ENCODE results near the gene CHD9. TPM values are rescaled to one million over a fixed set of nuclear protein-coding genes. Genes with fewer than 3 reads are reported as not detected.

CHD9 gene
- total RNA-seq, 4 donors from 2014 or later = 46.8 to 85.5 (median 55.6) TPM

DNA sequence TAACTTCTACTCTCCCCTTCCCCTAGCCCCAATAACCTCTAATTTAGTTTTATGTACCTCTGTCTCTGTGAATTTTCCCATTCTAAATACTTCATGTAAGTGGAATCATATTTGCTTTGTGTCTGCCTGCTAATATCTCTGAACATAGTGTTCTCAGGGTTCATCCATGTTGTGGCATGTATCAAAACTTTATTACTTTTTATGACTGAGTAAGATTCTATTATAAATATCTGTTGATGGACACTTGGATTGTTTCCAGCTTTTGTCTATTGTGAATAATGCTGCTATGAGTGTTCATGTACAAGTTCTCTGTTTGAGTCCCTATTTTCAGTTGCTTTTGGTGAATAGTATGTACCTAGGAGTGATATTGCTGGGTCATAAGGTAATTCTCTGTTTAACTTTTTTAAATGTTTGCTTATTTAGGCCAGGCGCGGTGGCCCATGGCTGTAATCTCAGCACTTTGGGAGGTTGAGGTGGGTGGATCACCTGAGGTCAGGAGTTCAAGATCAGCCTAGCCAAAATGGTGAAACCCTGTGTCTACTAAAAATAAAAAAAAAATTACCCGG is 92.8 kb downstream of the CHD9 start:
- H3K27ac ChIP-seq = no peak overlapping the region
- TF ChIP-seq EP300 (IDR thresholded peaks at IDR 0.05) = no peak
- no peak for TF ChIP-seq POLR2A (IDR thresholded peaks at IDR 0.05)
- TF ChIP-seq POLR2AphosphoS5 (IDR thresholded peaks at IDR 0.05) = no peak
- TF ChIP-seq, protein P1, sequence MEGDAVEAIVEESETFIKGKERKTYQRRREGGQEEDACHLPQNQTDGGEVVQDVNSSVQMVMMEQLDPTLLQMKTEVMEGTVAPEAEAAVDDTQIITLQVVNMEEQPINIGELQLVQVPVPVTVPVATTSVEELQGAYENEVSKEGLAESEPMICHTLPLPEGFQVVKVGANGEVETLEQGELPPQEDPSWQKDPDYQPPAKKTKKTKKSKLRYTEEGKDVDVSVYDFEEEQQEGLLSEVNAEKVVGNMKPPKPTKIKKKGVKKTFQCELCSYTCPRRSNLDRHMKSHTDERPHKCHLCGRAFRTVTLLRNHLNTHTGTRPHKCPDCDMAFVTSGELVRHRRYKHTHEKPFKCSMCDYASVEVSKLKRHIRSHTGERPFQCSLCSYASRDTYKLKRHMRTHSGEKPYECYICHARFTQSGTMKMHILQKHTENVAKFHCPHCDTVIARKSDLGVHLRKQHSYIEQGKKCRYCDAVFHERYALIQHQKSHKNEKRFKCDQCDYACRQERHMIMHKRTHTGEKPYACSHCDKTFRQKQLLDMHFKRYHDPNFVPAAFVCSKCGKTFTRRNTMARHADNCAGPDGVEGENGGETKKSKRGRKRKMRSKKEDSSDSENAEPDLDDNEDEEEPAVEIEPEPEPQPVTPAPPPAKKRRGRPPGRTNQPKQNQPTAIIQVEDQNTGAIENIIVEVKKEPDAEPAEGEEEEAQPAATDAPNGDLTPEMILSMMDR (IDR thresholded peaks at IDR 0.05) = no peak
- peaks cover 0 to 20% (median 0%) of the 10 kb centered on the region in 3 donors for H3K4me1 ChIP-seq
- WGBS, 2 donors (ENCODE audit: low coverage in 1 of 2) = 100% methylated on average over 3 of the region's 3 CpGs; no CpG with 5 or more reads in 1 of the 2 donors
- H3K9me3 ChIP-seq = peaks cover 0 to 23% (median 4%) of the 10 kb centered on the region in 3 donors
- no peak overlapping the region for H3K4me3 ChIP-seq
- no peaks in the 10 kb centered on the region for H3K27me3 ChIP-seq
- H3K36me3 ChIP-seq = no peaks in the 10 kb centered on the region
- ATAC-seq = no peak

DNA sequence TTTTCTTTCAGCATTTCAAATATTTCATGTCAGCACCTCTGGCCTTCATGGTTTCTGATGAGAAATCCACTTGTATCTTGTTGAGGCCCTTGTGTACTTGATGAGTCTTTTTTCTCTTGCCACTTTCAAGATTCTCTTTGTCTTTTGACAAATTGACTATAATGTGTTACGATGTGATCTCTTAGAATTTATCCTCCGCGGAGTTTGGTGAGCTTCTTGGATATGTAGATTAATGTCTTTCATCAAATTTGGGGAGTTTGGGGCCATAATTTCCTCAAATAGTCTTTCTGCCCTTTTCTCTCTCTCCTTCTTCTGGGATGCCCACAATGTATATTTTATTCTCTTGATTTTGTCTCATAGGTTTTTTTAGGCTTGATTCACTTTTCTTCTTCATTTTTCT is 96.0 kb downstream of the CHD9 start:
- H3K9me3 ChIP-seq = peaks cover 0 to 23% (median 4%) of the 10 kb centered on the region in 3 donors
- H3K27me3 ChIP-seq = no peaks in the 10 kb centered on the region
- WGBS, 2 donors (ENCODE audit: low coverage in 1 of 2) = 98 to 100% methylated on average over 3 of the region's 3 CpGs
- H3K4me1 ChIP-seq = peaks cover 0 to 37% (median 0%) of the 10 kb centered on the region in 3 donors
- ATAC-seq = no peak
- no peaks in the 10 kb centered on the region for H3K36me3 ChIP-seq
- no peak for TF ChIP-seq EP300 (IDR thresholded peaks at IDR 0.05)
- no peak overlapping the region for H3K4me3 ChIP-seq
- no peak overlapping the region for H3K27ac ChIP-seq

DNA sequence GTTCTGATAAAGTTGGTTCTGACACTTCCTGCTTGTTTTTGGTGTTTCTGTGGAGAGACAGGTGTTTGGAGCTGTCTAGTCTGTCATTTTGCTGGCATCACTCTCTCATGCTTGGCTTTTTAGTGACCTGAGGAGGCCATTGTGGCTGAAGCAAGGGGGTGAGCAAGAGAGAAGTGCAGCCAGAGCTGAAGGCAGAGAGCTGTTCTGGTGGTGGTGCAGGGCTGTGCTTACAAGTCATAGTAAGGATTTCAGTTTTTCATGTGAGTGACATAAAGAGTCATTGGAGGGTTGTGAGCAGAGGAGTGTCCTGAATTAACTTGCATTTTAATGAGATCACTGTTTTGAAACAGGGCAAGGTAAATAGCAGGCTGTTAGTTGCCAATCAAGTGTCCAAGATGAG is 97.5 kb downstream of the CHD9 start:
- peaks cover 0 to 15% of the 10 kb centered on the region in 2 donors for H3K36me3 ChIP-seq
- peaks cover 0 to 23% (median 4%) of the 10 kb centered on the region in 3 donors for H3K9me3 ChIP-seq
- H3K4me3 ChIP-seq = no peak overlapping the region
- H3K4me1 ChIP-seq = peaks cover 0 to 33% (median 0%) of the 10 kb centered on the region in 3 donors
- no peaks in the 10 kb centered on the region for H3K27me3 ChIP-seq
- no peak for ATAC-seq
- no peak overlapping the region for H3K27ac ChIP-seq
- TF ChIP-seq POLR2AphosphoS5 (IDR thresholded peaks at IDR 0.05) = no peak

DNA sequence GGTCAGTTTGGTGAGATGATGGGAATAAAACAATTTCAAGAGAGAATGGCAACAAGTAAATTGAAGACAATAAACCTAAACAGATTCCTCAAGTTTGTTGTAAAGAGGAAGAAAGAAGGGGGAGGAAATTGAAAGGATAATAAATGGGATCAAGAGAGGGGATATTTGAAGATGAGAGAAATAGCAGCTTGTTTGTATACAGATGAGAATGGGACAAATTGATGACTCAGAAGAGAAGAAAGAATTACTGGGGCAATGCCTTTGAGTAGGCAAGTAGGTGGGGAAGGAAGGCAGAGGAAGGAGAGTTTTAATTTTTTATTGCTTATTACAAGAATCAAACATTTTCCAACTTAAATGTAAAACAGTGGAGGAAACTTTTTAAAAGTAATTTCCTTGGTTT is 98.3 kb downstream of the CHD9 start:
- H3K27ac ChIP-seq = no peak overlapping the region
- H3K4me1 ChIP-seq = peaks cover 0 to 25% (median 0%) of the 10 kb centered on the region in 3 donors
- peaks cover 0 to 23% of the 10 kb centered on the region in 2 donors for H3K36me3 ChIP-seq
- peaks cover 0 to 23% (median 4%) of the 10 kb centered on the region in 3 donors for H3K9me3 ChIP-seq
- TF ChIP-seq POLR2AphosphoS5 (IDR thresholded peaks at IDR 0.05) (no peak), EP300 (IDR thresholded peaks at IDR 0.05) (no peak), POLR2A (IDR thresholded peaks at IDR 0.05) (no peak)
- TF ChIP-seq, protein P1 (IDR thresholded peaks at IDR 0.05) = no peak
- no peak overlapping the region for H3K4me3 ChIP-seq
- H3K27me3 ChIP-seq = no peaks in the 10 kb centered on the region
- no peak for ATAC-seq

DNA sequence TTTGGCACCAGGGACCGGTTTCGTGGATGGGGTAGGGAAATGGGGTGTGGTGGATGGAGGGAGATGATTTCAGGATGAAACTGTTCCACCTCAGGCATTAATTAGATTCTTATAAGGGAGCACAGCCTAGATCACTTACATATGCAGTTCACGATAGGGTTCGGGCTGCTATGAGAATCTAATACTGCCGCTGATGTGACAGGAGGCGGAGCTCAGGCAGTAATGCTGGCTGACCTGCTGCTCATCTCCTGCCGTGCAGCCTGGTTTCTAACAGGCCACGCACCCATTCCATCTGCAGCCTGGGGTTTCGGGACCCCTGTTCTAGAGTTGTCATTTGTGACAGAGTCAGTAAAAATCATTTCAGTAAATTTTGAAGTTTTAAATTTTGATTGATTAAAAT is 99.7 kb downstream of the CHD9 start:
- H3K27me3 ChIP-seq = no peaks in the 10 kb centered on the region
- H3K9me3 ChIP-seq = peaks cover 0 to 22% (median 4%) of the 10 kb centered on the region in 3 donors
- 50% methylated on average over 4 to 8 of the region's 9 CpGs for WGBS, 2 donors (ENCODE audit: low coverage in 1 of 2)
- no peak for TF ChIP-seq POLR2A (IDR thresholded peaks at IDR 0.05)
- H3K36me3 ChIP-seq = peaks cover 0 to 24% of the 10 kb centered on the region in 2 donors
- no peak overlapping the region for H3K4me3 ChIP-seq
- H3K27ac ChIP-seq = no peak overlapping the region
- H3K4me1 ChIP-seq = peaks cover 0 to 24% (median 0%) of the 10 kb centered on the region in 3 donors
- no peak for ATAC-seq

DNA sequence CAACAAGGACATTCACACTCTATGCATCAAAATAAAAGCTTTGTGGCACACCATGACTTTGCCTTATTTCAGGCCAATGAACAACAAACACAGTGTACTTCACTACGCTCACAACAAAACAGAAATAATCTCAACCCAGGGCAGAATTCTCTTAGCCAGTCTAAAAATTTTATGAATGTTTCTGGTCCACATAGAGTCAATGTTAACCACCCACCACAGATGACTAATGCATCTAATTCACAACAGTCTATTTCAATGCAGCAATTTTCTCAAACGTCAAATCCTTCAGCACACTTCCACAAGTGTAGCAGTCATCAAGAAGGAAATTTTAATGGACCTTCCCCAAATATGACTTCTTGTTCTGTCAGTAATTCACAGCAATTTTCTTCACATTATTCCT is 101.7 kb downstream of the CHD9 start:
- Histone ChIP-seq H3K36me3 (peaks cover 0 to 24% of the 10 kb centered on the region in 2 donors), H3K4me1 (peaks cover 0 to 43% (median 0%) of the 10 kb centered on the region in 3 donors), H3K27ac (no peak overlapping the region), H3K4me3 (no peak overlapping the region), H3K27me3 (no peaks in the 10 kb centered on the region), H3K9me3 (peaks cover 0 to 2% (median 0%) of the 10 kb centered on the region in 3 donors)
- 73% methylated on average over 2 of the region's 2 CpGs for WGBS, 2 donors (ENCODE audit: low coverage in 1 of 2)
- TF ChIP-seq, protein P1 (IDR thresholded peaks at IDR 0.05) = no peak
- ATAC-seq = no peak
